Erythroblast (primary cell): ENCODE data around the gene GTF3C1.

Experiments
- GATA1 ChIP-seq: IDR thresholded peaks from 2 replicates; pipeline ENCODE4 v1.6.1; 2011; ENCODE audit warnings: low read depth, mild to moderate bottlenecking, control low read depth, low read length, moderate library complexity
- POLR2A ChIP-seq: IDR thresholded peaks from 2 replicates; pipeline ENCODE4 v1.6.1; 2011; ENCODE audit warnings: mild to moderate bottlenecking, low read length

DNA sequence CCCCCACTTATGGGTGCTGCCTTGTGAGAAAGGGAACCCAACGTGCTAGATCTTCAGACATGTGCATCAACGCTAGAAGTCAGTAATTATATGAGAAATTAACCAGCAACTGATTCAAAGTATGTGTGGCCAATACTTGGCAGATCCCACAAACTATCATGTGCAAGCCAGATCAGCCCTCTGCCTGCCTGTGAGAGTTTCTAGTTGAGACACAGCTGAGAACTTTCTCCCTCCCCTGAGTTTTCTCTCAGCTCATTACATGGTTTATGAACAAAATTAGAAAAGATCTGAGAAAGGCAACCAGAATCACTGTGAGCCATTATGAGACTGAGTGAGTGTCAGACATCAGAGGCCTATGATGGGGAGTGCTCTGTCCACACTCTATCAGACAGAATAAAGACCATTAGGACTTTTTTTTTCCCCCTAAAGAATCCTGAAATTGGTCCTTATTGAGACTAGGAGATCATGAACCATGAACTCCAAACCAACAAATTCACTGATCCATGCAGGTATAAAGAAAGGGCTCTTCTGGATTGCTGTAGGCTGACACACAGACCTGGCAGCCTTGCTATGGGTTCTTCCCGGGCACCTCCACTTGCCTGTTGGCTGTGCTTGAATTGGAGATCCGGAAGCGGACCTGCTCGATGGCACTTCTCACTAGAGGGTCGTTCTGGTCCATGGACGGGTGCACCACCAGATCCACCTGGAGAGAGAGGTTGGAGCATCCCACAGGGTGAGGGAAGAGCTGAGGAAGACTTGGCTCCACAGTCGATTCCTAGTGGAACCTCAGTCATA lies 51.5 kb downstream of the GTF3C1 start:
- no peak for TF ChIP-seq POLR2A
- TF ChIP-seq GATA1 = no peak
